Muscle of back (tissue), 10 donors: ENCODE data around the gene LAMTOR1. TPM values are rescaled to one million over a fixed set of nuclear protein-coding genes. Genes with fewer than 3 reads are reported as not detected.

Experiments used
- polyA plus RNA-seq, 10 donors: library from polyadenylated mRNA; unstranded; fragments of 120-200 nt; gene quantifications; one replicate each; pipeline ENCODE4 v1.2.1, GENCODE V29; 2013; ENCODE audit not compliant: insufficient read length in 10 of 10

LAMTOR1 gene
- polyA plus RNA-seq, 10 donors, result 73.6 to 94.0 (median 82.1) TPM

Other genes starting within 250 kb of the LAMTOR1 start
- gene DEFB131B, start 224.8 kb downstream of the LAMTOR1 start, polyA plus RNA-seq, result 1 to 10 TPM in 2 of 10 donors, not detected in 8; 1.3 to 2.2 TPM
- 1 to 10 TPM; 1.9 to 3.9 (median 2.9) TPM for gene XNDC1N, start 174.7 kb downstream of the LAMTOR1 start, polyA plus RNA-seq
- 10 to 100 TPM; 24.1 to 33.1 (median 27.5) TPM for gene RNF121, start 174.3 kb downstream of the LAMTOR1 start, polyA plus RNA-seq
- 10 to 100 TPM in 2 of 10 donors, 1 to 10 TPM in 8; 4.3 to 11.5 (median 6.9) TPM for gene IL18BP, start 104.4 kb downstream of the LAMTOR1 start, polyA plus RNA-seq
- gene NUMA1, start 22.8 kb downstream of the LAMTOR1 start, polyA plus RNA-seq, result 100 to 1,000 TPM; 135 to 197 (median 155) TPM
- 10 to 100 TPM in 2 of 10 donors, 1 to 10 TPM in 8; 4.7 to 10.4 (median 6.8) TPM for gene LRRC51, start 22.4 kb downstream of the LAMTOR1 start, polyA plus RNA-seq
- gene TOMT, start 2.6 kb upstream of the LAMTOR1 start, polyA plus RNA-seq, result not detected
- gene ANAPC15, start 9.4 kb upstream of the LAMTOR1 start, polyA plus RNA-seq, result 10 to 100 TPM; 29.9 to 34.1 (median 32.2) TPM
- gene FOLR3, start 32.4 kb upstream of the LAMTOR1 start, polyA plus RNA-seq, result not detected
- 1 to 10 TPM; 2.2 to 6.8 (median 3.5) TPM for gene FOLR1, start 88.8 kb upstream of the LAMTOR1 start, polyA plus RNA-seq
- 10 to 100 TPM; 18.5 to 34.7 (median 22.5) TPM for gene FOLR2, start 113.5 kb upstream of the LAMTOR1 start, polyA plus RNA-seq
- 100 to 1,000 TPM; 109 to 182 (median 141) TPM for gene INPPL1, start 121.5 kb upstream of the LAMTOR1 start, polyA plus RNA-seq
- gene PHOX2A, start 140.9 kb upstream of the LAMTOR1 start, polyA plus RNA-seq, result not detected